ENCODE measurements around the gene TXNDC8. TPM values are rescaled to one million over a fixed set of nuclear protein-coding genes. Genes with fewer than 3 reads are reported as not detected.

TXNDC8 gene
- total RNA-seq, 1 donor from 2014 or later = not detected

DNA sequence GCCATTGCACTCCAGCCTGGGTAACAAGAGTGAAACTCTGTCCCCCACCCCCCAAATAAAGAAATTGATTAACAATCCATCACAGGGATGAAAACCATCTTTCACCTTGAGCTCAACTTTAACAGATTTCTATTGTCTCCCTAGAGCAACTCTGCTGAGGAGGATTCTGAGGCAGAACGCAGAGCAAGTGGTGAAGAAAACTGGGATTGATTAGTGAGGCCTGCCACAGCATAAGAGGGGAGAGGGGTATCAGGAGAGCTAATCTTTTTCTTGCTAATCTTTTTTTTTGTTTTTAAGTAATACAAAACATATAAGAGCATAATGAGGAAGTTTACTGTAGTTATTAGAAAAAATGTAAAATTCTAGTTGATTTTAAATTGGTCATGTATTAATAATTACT lies 8.9 kb downstream of the TXNDC8 start:
- DNase-seq (no peak), ATAC-seq (no peak)
- H3K27me3 ChIP-seq (ENCODE audit: low read depth) = no peaks in the 10 kb centered on the region
- intact Hi-C loops (cut with DNase I) = no loop called here
- H3K9me3 ChIP-seq = no peaks in the 10 kb centered on the region
- H3K36me3 ChIP-seq = no peaks in the 10 kb centered on the region
- H3K4me1 ChIP-seq = no peaks in the 10 kb centered on the region
- H3K4me3 ChIP-seq = no peak overlapping the region
- H3K27ac ChIP-seq = no peak overlapping the region
- no peak for TF ChIP-seq CTCF (IDR thresholded peaks at IDR 0.05)

DNA sequence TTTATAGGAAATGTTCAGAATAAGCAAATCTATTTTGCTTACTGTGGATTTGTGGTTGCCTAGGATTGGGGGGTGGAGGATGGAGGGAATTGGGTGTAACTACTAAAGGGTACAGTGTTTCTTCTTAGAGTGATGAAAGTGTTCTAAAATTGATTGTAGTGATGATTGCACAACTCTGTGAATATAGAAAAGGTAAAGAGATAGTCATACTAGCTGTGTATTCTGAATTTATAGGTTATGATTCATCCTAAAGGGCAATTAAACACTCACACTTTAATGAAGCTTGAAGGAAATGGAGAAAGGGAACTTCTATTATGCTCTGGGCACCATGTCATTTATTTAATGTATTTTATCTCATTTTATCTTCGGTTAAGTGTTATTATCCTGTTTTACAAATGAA lies 9.9 kb downstream of the TXNDC8 start:
- no peak for TF ChIP-seq CTCF (IDR thresholded peaks at IDR 0.05)
- Histone ChIP-seq H3K4me1 (no peaks in the 10 kb centered on the region), H3K9me3 (no peaks in the 10 kb centered on the region), H3K4me3 (no peak overlapping the region), H3K27me3 (ENCODE audit: low read depth) (no peaks in the 10 kb centered on the region), H3K36me3 (no peaks in the 10 kb centered on the region), H3K27ac (no peak overlapping the region)
- ATAC-seq = no peak
- DNase-seq = no peak
- intact Hi-C loops (cut with DNase I) = no loop called here

- ATAC-seq (no peak), DNase-seq (no peak)
- Histone ChIP-seq H3K27ac (no peak overlapping the region), H3K4me3 (no peak overlapping the region), H3K36me3 (no peaks in the 10 kb centered on the region), H3K27me3 (ENCODE audit: low read depth) (no peaks in the 10 kb centered on the region), H3K4me1 (no peaks in the 10 kb centered on the region), H3K9me3 (no peaks in the 10 kb centered on the region)
- no peak for TF ChIP-seq CTCF (IDR thresholded peaks at IDR 0.05)
- intact Hi-C loops (cut with DNase I) = no loop called here
Observed at GRCh38 chr9:110323818-110324217, 13.8 kb downstream of the TXNDC8 start.

GRCh38 chr9:110320651-110321445 lies 16.8 kb downstream of the TXNDC8 start:
- TF ChIP-seq CTCF (IDR thresholded peaks at IDR 0.05) = no peak
- Histone ChIP-seq H3K27ac (no peak overlapping the region), H3K4me1 (peaks cover 7% of the 10 kb centered on the region), H3K4me3 (no peak overlapping the region), H3K27me3 (ENCODE audit: low read depth) (no peaks in the 10 kb centered on the region), H3K9me3 (no peaks in the 10 kb centered on the region), H3K36me3 (no peaks in the 10 kb centered on the region)
- intact Hi-C loops (cut with DNase I) = no loop called here
- DNase-seq (no peak), ATAC-seq (no peak)

DNA sequence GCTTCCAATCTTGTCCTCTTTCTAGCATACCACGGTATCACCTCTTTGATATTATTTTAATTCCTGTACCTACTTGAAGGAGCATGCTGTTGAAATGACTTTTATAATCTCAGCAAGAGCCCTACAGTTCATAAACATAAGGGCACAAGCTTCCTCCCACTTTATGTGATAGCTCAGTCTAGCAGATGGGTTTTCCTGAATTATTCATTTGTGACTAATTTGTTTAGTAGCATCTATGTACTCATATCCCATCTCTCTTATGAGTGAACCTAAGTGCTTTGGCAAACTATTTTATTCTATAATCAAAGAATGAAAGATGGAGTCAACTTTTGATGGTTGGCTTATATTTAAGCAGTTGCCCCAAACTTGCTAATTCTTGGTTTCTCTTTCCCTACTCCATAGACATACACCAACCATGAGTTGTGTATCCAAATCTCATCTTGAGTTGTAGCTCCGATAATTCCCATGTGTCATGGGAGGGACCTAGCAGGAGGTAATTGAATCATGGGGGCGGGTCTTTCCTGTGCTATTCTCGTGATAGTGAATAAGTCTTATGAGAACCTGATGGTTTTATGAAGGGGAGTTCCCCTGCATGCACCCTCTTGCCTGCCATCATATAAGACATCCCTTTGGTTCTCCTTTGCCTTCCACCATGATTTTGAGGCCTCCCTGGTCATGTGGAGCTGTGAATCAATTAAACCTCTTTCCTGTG lies 17.7 kb downstream of the TXNDC8 start:
- intact Hi-C loops (cut with DNase I) = no loop called here
- Histone ChIP-seq H3K4me1 (peaks cover 7% of the 10 kb centered on the region), H3K27me3 (ENCODE audit: low read depth) (no peaks in the 10 kb centered on the region), H3K27ac (no peak overlapping the region), H3K9me3 (no peaks in the 10 kb centered on the region), H3K4me3 (no peak overlapping the region), H3K36me3 (no peaks in the 10 kb centered on the region)
- no peak for ATAC-seq
- no peak for DNase-seq
- no peak for TF ChIP-seq CTCF (IDR thresholded peaks at IDR 0.05)
